K562 (cell line): ENCODE data around the gene FPR1. TPM values are rescaled to one million over a fixed set of nuclear protein-coding genes. Genes with fewer than 3 reads are reported as not detected.

Experiments used
- AFF1 ChIP-seq, 2 experiments: fragments of 450-650 bp; IDR thresholded peaks; 2 replicates each; pipeline ENCODE4 v1.6.1; 2018; ENCODE audit warnings: mild to moderate bottlenecking in 2 of 2, low read depth in 1 of 2; ENCODE audit not compliant: partially characterized antibody in 2 of 2
- E2F4 ChIP-seq: sonication (generic); formaldehyde crosslinking; IDR thresholded peaks from 2 replicates; pipeline ENCODE4 v1.8.0; 2022; ENCODE audit warnings: mild to moderate bottlenecking, low read depth, missing genetic modification reagents
- EHMT2 ChIP-seq: fragments of 450-650 bp; IDR thresholded peaks from 2 replicates; pipeline ENCODE4 v1.6.1; 2018; ENCODE audit warnings: antibody characterized with exemption
- HIVEP1 ChIP-seq: fragments of 250-450 bp; sonication (Bioruptor Pico); IDR thresholded peaks from 2 replicates; pipeline ENCODE4 v1.4.0; 2020; ENCODE audit warnings: mild to moderate bottlenecking
- HMG20A ChIP-seq: fragments of 450-650 bp; formaldehyde crosslinking; conservative IDR thresholded peaks from 2 replicates; pipeline ENCODE4 v1.4.0; 2020; ENCODE audit warnings: mild to moderate bottlenecking, mixed read lengths
- KDM5B ChIP-seq: fragments of 200-600 bp; sonication (generic); IDR thresholded peaks from 2 replicates; pipeline ENCODE4 v1.6.1; 2012; ENCODE audit warnings: low read depth, mild to moderate bottlenecking, moderate library complexity, low read length, control low read depth, inconsistent platforms; ENCODE audit not compliant: insufficient replicate concordance
- MIER1 ChIP-seq: fragments of 450-650 bp; IDR thresholded peaks from 2 replicates; pipeline ENCODE4 v1.6.1; 2016; ENCODE audit warnings: antibody characterized with exemption, mild to moderate bottlenecking, low read depth
- MTF1 ChIP-seq: fragments of 250-450 bp; sonication (Bioruptor Pico); IDR thresholded peaks from 2 replicates; pipeline ENCODE4 v1.9.0; 2021; ENCODE audit warnings: moderate library complexity, mild to moderate bottlenecking, inconsistent platforms, borderline replicate concordance
- NCOA6 ChIP-seq: fragments of 450-650 bp; IDR thresholded peaks from 2 replicates; pipeline ENCODE4 v1.6.1; 2017; ENCODE audit warnings: mild to moderate bottlenecking
- PHF21A ChIP-seq: fragments of 450-650 bp; IDR thresholded peaks from 2 replicates; pipeline ENCODE4 v1.6.1; 2017; ENCODE audit warnings: low read depth, borderline replicate concordance
- PHTF2 ChIP-seq: fragments of 250-450 bp; sonication (Bioruptor Pico); IDR thresholded peaks from 2 replicates; pipeline ENCODE4 v1.5.0; 2021; ENCODE audit warnings: mild to moderate bottlenecking
- RUNX1 ChIP-seq: sonication (generic); IDR thresholded peaks from 2 replicates; pipeline ENCODE4 v1.6.1; 2016; ENCODE audit warnings: antibody characterized with exemption, low read depth
- SMARCA4 ChIP-seq: fragments of 450-650 bp; IDR thresholded peaks from 2 replicates; pipeline ENCODE4 v1.6.1; 2016
- polyA plus RNA-seq, 8 experiments: library from polyadenylated mRNA; depleted of rRNA in 4 of 8; stranded (reverse) in 5 of 8; unstranded in 3 of 8; fragments of >200 nt; fragmentation: Nextera tagmentation in 2 of 8; fragmentation: Illumina TruSeq in 1 of 8; extraction: Ambion mirVana in 2 of 8; extraction: Trizol in 1 of 8; gene quantifications; 2 replicates each; pipeline versions ENCODE4 v1.2.1 to v1.2.3, GENCODE V29; 2011 to 2014; ENCODE audit warnings: inconsistent platforms in 1 of 8, missing spikeins in 1 of 8
- total RNA-seq, 7 experiments: library from RNA; depleted of rRNA in 6 of 7; stranded (reverse); fragments of >200 nt in 6 of 7; fragmentation: Illumina TruSeq in 2 of 7; extraction: Trizol in 2 of 7; gene quantifications; 2 replicates each; pipeline versions ENCODE4 v1.2.1 to v1.2.3, GENCODE V29; 2011 to 2021; ENCODE audit warnings: low replicate concordance in 1 of 7
- TF ChIP-seq, protein P1 (sequence below): sonication (generic); formaldehyde crosslinking; IDR thresholded peaks from 2 replicates; pipeline ENCODE4 v1.8.1; 2023; ENCODE audit warnings: mild to moderate bottlenecking, missing genetic modification reagents
- TF ChIP-seq, protein P2 (sequence below): IDR thresholded peaks from 3 replicates; pipeline ENCODE4 v1.6.1; 2011; ENCODE audit warnings: borderline replicate concordance, mild to moderate bottlenecking; ENCODE audit not compliant: insufficient read length, insufficient read depth
- TF ChIP-seq, protein P3 (sequence below): sonication (generic); formaldehyde crosslinking; IDR thresholded peaks from 2 replicates; pipeline ENCODE4 v1.8.0; 2022; ENCODE audit warnings: mild to moderate bottlenecking, missing genetic modification reagents
- TF ChIP-seq, protein P4 (sequence below): fragments of 450-650 bp; IDR thresholded peaks from 2 replicates; pipeline ENCODE4 v1.6.1; 2016; ENCODE audit warnings: missing biosample characterization, missing genetic modification characterization

The FPR1 gene
- total and polyA plus RNA-seq, 9 of the 15 experiments (the other 6 are each of a cell fraction or from before 2014, with no cell fraction given) = 0.06 to 0.25 (median 0.14) TPM; not detected in 4

DNA sequence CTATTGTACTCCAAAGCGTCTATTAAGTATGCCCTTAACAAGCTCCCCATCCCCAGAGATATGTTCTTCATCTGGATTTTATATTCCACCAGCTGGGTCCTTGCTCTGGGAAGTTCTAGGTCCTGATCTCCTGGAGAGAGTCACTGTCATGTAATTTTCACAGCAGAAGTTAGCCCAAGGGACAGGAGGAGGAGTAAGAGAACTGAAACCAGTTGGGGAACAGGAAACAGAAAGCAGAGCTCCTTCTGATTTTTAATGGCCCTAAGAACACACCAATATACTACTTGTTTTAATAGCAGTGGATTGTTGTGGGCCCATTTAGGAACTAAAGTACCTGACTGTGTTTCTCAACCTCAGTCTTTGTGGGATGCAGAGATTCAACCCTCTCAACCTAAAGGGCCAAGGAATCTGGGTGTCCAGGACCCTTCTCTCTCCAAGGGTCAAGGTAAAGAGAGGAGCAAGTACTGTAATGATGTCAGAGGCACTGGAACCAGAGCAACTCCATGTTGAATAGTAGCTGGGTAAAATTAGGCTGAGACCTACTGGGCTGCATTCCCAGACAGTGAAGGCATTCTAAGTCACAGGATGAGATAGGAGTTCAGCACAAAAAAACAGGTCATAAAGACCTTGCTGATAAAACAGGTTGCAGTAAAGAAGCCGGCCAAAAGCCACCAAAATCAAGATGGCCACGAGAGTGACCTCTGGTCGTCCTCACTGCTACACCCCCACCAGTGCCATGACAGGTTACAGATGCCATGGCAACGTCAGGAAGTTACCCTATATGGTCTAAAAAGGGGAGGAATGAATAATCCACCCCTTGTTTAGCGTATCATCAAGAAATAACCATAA, 35.2 kb upstream of the FPR1 start (continued):
- TF ChIP-seq, protein P1, sequence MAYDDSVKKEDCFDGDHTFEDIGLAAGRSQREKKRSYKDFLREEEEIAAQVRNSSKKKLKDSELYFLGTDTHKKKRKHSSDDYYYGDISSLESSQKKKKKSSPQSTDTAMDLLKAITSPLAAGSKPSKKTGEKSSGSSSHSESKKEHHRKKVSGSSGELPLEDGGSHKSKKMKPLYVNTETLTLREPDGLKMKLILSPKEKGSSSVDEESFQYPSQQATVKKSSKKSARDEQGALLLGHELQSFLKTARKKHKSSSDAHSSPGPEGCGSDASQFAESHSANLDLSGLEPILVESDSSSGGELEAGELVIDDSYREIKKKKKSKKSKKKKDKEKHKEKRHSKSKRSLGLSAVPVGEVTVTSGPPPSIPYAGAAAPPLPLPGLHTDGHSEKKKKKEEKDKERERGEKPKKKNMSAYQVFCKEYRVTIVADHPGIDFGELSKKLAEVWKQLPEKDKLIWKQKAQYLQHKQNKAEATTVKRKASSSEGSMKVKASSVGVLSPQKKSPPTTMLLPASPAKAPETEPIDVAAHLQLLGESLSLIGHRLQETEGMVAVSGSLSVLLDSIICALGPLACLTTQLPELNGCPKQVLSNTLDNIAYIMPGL (CRISPR knock-in tag) = no peak
- no peak for TF ChIP-seq AFF1 (IDR thresholded peaks at IDR 0.05; ENCODE audit: low read depth in 1 of 2, partially characterized antibody in 2 of 2)
- TF ChIP-seq, protein P2, sequence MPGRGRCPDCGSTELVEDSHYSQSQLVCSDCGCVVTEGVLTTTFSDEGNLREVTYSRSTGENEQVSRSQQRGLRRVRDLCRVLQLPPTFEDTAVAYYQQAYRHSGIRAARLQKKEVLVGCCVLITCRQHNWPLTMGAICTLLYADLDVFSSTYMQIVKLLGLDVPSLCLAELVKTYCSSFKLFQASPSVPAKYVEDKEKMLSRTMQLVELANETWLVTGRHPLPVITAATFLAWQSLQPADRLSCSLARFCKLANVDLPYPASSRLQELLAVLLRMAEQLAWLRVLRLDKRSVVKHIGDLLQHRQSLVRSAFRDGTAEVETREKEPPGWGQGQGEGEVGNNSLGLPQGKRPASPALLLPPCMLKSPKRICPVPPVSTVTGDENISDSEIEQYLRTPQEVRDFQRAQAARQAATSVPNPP = no peak
- TF ChIP-seq, protein P3, sequence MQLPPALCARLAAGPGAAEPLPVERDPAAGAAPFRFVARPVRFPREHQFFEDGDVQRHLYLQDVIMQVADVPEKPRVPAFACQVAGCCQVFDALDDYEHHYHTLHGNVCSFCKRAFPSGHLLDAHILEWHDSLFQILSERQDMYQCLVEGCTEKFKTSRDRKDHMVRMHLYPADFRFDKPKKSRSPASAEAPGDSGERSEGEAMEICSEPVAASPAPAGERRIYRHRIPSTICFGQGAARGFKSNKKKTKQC = no peak
- peak; percentile 83; the same call in 1 of the 2 replicates for TF ChIP-seq MTF1 (CRISPR knock-in tag)
- no peak for TF ChIP-seq RUNX1
- peak; percentile 97 for TF ChIP-seq HIVEP1
- TF ChIP-seq HMG20A (CRISPR knock-in tag) = peak; percentile 14; the same call in 1 of the 2 replicates
- no peak for TF ChIP-seq SMARCA4
- no peak for TF ChIP-seq EHMT2
- peak; percentile 91 for TF ChIP-seq PHTF2
- no peak for TF ChIP-seq NCOA6
- TF ChIP-seq KDM5B = no peak
- TF ChIP-seq E2F4 (CRISPR knock-in tag) = no peak
- TF ChIP-seq PHF21A = no peak
- TF ChIP-seq, protein P4, sequence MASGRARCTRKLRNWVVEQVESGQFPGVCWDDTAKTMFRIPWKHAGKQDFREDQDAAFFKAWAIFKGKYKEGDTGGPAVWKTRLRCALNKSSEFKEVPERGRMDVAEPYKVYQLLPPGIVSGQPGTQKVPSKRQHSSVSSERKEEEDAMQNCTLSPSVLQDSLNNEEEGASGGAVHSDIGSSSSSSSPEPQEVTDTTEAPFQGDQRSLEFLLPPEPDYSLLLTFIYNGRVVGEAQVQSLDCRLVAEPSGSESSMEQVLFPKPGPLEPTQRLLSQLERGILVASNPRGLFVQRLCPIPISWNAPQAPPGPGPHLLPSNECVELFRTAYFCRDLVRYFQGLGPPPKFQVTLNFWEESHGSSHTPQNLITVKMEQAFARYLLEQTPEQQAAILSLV (tag) = peak; percentile 95
- TF ChIP-seq MIER1 = no peak
